ENCODE results near the gene MALSU1. TPM values are rescaled to one million over a fixed set of nuclear protein-coding genes. Genes with fewer than 3 reads are reported as not detected.

The MALSU1 gene
- 48.7 and 58.1 TPM in 2 replicates for total RNA-seq (ENCODE audit: low replicate concordance)

GRCh38 chr7:23298885-23299769 is at the start of gene MALSU1:
TSS of gene MALSU1 (plus strand) at chr7:23299339. CDS start at chr7:23299353, 14 bp downstream.
- peaks cover 10% of the 10 kb centered on the region for H3F3A ChIP-seq (ENCODE audit: low read depth)
- no peaks in the 10 kb centered on the region for H3K36me3 ChIP-seq
- peak within 1 kb of the TSS; percentile 92 for H3K9ac ChIP-seq
- no peak within 1 kb of the TSS for H3K27ac ChIP-seq
- Mint-ChIP-seq H3K27ac (peak within 1 kb of the TSS; percentile 74), H3K36me3 (peaks cover 14% of the 10 kb centered on the region), H3K27me3 (ENCODE audit: insufficient read depth, low read depth) (peaks cover 6% of the 10 kb centered on the region), H3K9me3 (no peaks in the 10 kb centered on the region), H3K4me3 (peak within 1 kb of the TSS; percentile 94), H3K4me1 (peaks cover 25% of the 10 kb centered on the region)
- H2AFZ ChIP-seq (replicated peaks), result peak within 1 kb of the TSS; percentile 77
- peak within 1 kb of the TSS; percentile 91 for H3K4me2 ChIP-seq
- peak within 1 kb of the TSS; percentile 88 for H3K4me3 ChIP-seq
- H3K4me1 ChIP-seq, result peaks cover 6% of the 10 kb centered on the region
- H3K27me3 ChIP-seq, result no peaks in the 10 kb centered on the region
- H4K20me1 ChIP-seq (ENCODE audit: low read depth), result peaks cover 12% of the 10 kb centered on the region
- TF ChIP-seq CTCF (IDR thresholded peaks at IDR 0.05) (no peak), EZH2 (IDR thresholded peaks at IDR 0.05) (peak; percentile 50), EZH2phosphoT487 (IDR thresholded peaks at IDR 0.05) (no peak)
- peak; percentile 98 for DNase-seq (ENCODE audit: low spot score)
- H3K79me2 ChIP-seq (ENCODE audit: low read depth), result peaks cover 50% of the 10 kb centered on the region
- H3K9me3 ChIP-seq (ENCODE audit: low read depth), result no peaks in the 10 kb centered on the region

GRCh38 chr7:23249486-23249885 is 49.7 kb upstream of the MALSU1 start:
- Histone ChIP-seq H3K4me1 (no peaks in the 10 kb centered on the region), H3K79me2 (ENCODE audit: low read depth) (no peaks in the 10 kb centered on the region), H3F3A (ENCODE audit: low read depth) (no peaks in the 10 kb centered on the region), H4K20me1 (ENCODE audit: low read depth) (no peaks in the 10 kb centered on the region), H3K4me3 (no peak overlapping the region), H3K9ac (no peak overlapping the region), H3K9me3 (ENCODE audit: low read depth) (peaks cover 5% of the 10 kb centered on the region), H3K4me2 (no peak overlapping the region), H3K27ac (no peak overlapping the region), H3K27me3 (peaks cover 16% of the 10 kb centered on the region), H2AFZ (replicated peaks) (no peak overlapping the region), H3K36me3 (no peaks in the 10 kb centered on the region)
- no peak overlapping the region for H3K27ac Mint-ChIP-seq
- H3K9me3 Mint-ChIP-seq, result peaks cover 5% of the 10 kb centered on the region
- no peaks in the 10 kb centered on the region for H3K4me1 Mint-ChIP-seq
- TF ChIP-seq EZH2phosphoT487 (IDR thresholded peaks at IDR 0.05), result no peak
- no peak for TF ChIP-seq EZH2 (IDR thresholded peaks at IDR 0.05)
- TF ChIP-seq CTCF (IDR thresholded peaks at IDR 0.05), result no peak
- H3K4me3 Mint-ChIP-seq, result no peak overlapping the region
- no peak for DNase-seq (ENCODE audit: low spot score)
- no peaks in the 10 kb centered on the region for H3K36me3 Mint-ChIP-seq
- peaks cover 3% of the 10 kb centered on the region for H3K27me3 Mint-ChIP-seq (ENCODE audit: insufficient read depth, low read depth)

GRCh38 chr7:23254051-23254681 is 45.0 kb upstream of the MALSU1 start:
- Histone ChIP-seq H3K4me2 (no peak overlapping the region), H3K27me3 (no peaks in the 10 kb centered on the region)
- H3K4me3 Mint-ChIP-seq, result no peak overlapping the region

More at GRCh38 chr7:23254051-23254681, 45.0 kb upstream of the MALSU1 start:
- Mint-ChIP-seq H3K4me1 (no peaks in the 10 kb centered on the region), H3K9me3 (peaks cover 5% of the 10 kb centered on the region), H3K27me3 (ENCODE audit: insufficient read depth, low read depth) (peaks cover 2% of the 10 kb centered on the region), H3K36me3 (no peaks in the 10 kb centered on the region), H3K27ac (no peak overlapping the region)
- Histone ChIP-seq H3K9me3 (ENCODE audit: low read depth) (peaks cover 5% of the 10 kb centered on the region), H3K36me3 (no peaks in the 10 kb centered on the region), H3K79me2 (ENCODE audit: low read depth) (no peaks in the 10 kb centered on the region), H3K4me3 (no peak overlapping the region), H2AFZ (replicated peaks) (no peak overlapping the region), H3K9ac (no peak overlapping the region), H3K4me1 (no peaks in the 10 kb centered on the region), H4K20me1 (ENCODE audit: low read depth) (no peaks in the 10 kb centered on the region), H3K27ac (no peak overlapping the region), H3F3A (ENCODE audit: low read depth) (no peaks in the 10 kb centered on the region)
- DNase-seq (ENCODE audit: low spot score), result no peak
- TF ChIP-seq EZH2 (IDR thresholded peaks at IDR 0.05), result no peak
- no peak for TF ChIP-seq CTCF (IDR thresholded peaks at IDR 0.05)
- no peak for TF ChIP-seq EZH2phosphoT487 (IDR thresholded peaks at IDR 0.05)
